Left hindlimb (tissue), 1 donor: ENCODE measurements around the gene CCDC194.

Experiments
- DNase-seq: peaks from one replicate; pipeline ENCODE4 v3.0.0-alpha.2; 2018

CCDC194 gene

GRCh38 chr19:17393914-17394313 lies at the start of gene CCDC194:
CCDC194 (minus strand) TSS chr19:17394196; CDS start chr19:17394158, 38 bp downstream.
- DNase-seq: peak; percentile 60

GRCh38 chr19:17441241-17442021 lies 47.4 kb upstream of the CCDC194 start:
- no peak for DNase-seq

- DNase-seq: no peak
Measured at GRCh38 chr19:17436874-17437267, 42.9 kb upstream of the CCDC194 start.

GRCh38 chr19:17436094-17436873 lies 42.3 kb upstream of the CCDC194 start:
- DNase-seq: no peak

GRCh38 chr19:17435218-17435617 lies 41.2 kb upstream of the CCDC194 start:
- no peak for DNase-seq

- DNase-seq: no peak
Measured at GRCh38 chr19:17431417-17431816, 37.4 kb upstream of the CCDC194 start.

- DNase-seq: no peak
Measured at GRCh38 chr19:17429641-17430113, 35.7 kb upstream of the CCDC194 start.

- DNase-seq: peak; percentile 56
Measured at GRCh38 chr19:17424743-17425365, 30.9 kb upstream of the CCDC194 start.

GRCh38 chr19:17423429-17424208 lies 29.6 kb upstream of the CCDC194 start:
- no peak for DNase-seq

- DNase-seq: no peak
Measured at GRCh38 chr19:17421942-17422341, 27.9 kb upstream of the CCDC194 start.

GRCh38 chr19:17420475-17420924 lies 26.5 kb upstream of the CCDC194 start:
- peak; percentile 63 for DNase-seq

GRCh38 chr19:17419621-17420474 lies 25.9 kb upstream of the CCDC194 start, which contains the start of gene MVB12A:
MVB12A (plus strand) TSS chr19:17420047; CDS start chr19:17420136, 89 bp downstream.
- DNase-seq: peak; percentile 99

GRCh38 chr19:17419154-17419620 lies 25.2 kb upstream of the CCDC194 start:
- DNase-seq: no peak

- no peak for DNase-seq
Measured at GRCh38 chr19:17418710-17419109, 24.7 kb upstream of the CCDC194 start.

GRCh38 chr19:17415121-17415520 lies 21.1 kb upstream of the CCDC194 start:
- no peak for DNase-seq

- no peak for DNase-seq
Measured at GRCh38 chr19:17414097-17414496, 20.1 kb upstream of the CCDC194 start.

GRCh38 chr19:17411801-17412200 lies 17.8 kb upstream of the CCDC194 start:
- DNase-seq: no peak

- DNase-seq: no peak
Measured at GRCh38 chr19:17409990-17410389, 16.0 kb upstream of the CCDC194 start.

- DNase-seq: no peak
Measured at GRCh38 chr19:17406887-17407196, 12.8 kb upstream of the CCDC194 start.

GRCh38 chr19:17406046-17406886 lies 12.3 kb upstream of the CCDC194 start:
- peak; percentile 63 for DNase-seq
